Ecto neural progenitor cell (in vitro differentiated cells): ENCODE results near the gene INO80.

Source experiments
- DNase-seq: peaks from one replicate; pipeline ENCODE4 v3.0.0-alpha.2; 2018; ENCODE audit warnings: low spot score

The INO80 gene

GRCh38 chr15:40948706-40949473 lies 167.2 kb downstream of the INO80 start:
- DNase-seq: no peak

- DNase-seq: no peak
Measured at GRCh38 chr15:40944510-40945296, 171.4 kb downstream of the INO80 start.

DNA sequence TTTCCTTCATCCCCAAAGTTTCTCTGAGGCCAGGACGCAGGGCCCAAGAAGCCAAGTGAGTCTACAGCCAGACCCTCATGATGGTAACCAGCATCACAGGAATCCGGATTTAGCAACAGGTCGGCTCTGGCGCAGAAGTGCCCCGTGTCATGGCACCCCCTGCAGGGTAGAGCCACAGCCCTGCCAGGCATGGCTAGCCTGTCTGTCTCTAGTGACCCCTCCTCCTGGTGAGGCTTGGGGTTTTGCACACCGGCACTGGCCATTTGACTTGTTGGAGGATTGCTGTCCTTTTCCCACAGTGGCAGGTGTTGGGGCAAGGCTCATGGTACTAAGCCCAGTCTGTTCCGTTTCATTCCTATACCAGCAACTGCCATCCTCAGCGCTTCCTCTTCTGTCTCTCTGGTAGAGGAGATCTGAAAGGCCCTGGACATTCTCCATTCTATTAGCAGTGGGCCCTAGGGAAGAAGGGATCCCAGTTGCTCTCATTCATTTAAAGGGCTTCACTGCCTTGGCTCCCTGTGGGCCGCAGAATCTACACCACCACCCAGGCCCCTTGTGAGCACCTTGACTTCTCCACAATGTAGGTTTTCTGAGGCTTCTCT lies 172.2 kb downstream of the INO80 start:
- no peak for DNase-seq

- no peak for DNase-seq
Measured at GRCh38 chr15:40942878-40943277, 173.2 kb downstream of the INO80 start.

DNA sequence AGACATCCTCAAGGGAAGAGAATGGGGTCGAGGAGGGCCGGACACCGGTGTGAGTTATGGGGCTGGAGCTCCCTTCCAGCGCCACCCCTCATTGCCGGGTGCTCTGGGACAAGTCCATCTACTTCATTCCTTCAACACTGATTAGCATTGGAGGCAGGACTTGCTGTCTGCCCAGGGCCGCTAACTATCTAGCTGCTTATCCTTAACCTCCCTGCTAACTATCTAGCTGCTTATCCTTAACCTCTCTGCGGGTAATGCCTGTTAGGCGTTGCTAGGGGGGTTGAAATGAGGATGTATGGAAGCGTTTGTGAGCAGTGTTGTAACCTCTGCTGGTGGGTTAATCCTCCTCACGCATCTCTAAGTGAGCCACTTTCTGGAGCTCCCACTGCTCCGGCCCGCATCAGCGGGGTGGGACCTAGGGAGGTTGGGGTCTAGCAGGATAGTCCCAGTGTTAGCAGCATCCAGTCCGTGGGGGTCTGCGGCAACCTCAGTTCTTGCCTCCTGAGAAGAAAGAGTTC lies 173.7 kb downstream of the INO80 start:
- DNase-seq: no peak

GRCh38 chr15:40941528-40942336 lies 174.3 kb downstream of the INO80 start:
- DNase-seq: peak; percentile 87

GRCh38 chr15:40941068-40941527 lies 175.0 kb downstream of the INO80 start:
- DNase-seq: no peak

DNA sequence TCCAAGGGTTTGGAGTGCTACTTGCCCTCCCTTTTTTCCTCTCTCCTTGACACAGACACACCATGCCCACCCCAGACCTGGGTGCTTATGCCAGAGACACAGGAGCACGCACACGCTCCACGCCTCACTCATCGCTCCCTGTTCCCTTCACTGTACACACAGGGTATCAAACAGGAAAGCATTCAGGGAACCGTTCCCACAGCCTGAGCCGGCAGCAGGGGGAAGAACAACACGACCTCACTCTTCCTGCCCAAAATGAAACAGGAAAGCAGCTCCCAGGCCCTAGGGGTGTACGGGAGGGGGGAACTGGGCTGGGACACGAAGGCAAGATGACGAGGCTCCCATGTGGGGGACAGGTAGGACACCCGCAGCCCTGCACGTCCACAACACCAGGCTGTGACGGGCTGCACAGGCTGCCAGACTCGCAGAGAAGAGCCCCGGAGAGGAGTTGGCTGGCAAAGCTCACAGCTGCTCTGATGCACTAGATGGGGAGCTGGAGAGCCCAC lies 175.7 kb downstream of the INO80 start:
- DNase-seq: no peak

GRCh38 chr15:40938536-40938870 lies 177.6 kb downstream of the INO80 start:
- DNase-seq: no peak

GRCh38 chr15:40937762-40938535 lies 178.1 kb downstream of the INO80 start:
- DNase-seq: no peak

DNA sequence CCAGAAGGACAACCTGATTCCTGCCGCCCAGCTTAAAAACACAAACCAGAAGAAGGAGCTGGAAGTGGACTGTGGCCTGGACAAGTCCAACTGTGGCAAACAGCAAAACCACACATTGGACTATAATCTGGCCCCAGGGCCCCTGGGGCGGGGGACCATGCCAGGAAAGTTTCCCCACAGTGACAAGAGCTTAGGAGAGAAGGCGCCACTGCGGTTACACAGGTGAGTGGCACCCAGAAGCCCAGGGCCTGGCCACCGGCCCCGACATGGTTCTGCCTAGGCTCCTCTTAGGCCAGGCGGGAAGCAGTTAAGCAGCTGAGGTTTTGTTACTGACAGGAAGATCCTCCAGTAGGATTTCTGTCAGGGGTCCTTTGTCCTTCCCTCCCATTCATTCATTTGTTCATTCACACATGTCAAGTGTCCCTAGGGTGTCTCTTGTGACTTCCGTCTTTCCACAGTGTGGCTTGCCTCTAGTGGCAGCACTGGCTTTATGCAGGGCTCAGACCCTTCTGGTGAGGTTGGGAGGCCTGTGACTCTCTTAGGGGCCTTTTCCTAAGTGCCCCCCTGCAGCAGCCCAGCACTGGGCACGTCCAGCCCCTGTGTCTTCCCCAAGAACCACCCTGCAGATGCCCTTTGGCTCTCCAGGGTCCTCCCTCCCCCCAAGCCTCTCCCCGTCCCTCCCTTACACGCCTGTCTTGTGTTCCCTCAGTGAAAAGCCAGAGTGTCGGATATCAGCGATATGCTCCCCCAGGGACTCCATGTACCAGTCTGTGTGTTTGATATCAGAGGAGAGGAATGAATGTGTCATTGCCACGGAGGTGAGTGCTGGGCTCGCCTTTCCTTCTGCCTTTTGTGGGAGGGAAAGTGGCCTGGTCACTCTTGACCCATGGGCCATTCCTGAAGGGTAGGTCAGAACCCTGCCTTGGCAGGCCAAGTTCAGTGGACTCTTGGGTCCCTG lies 179.1 kb downstream of the INO80 start:
- no peak for DNase-seq

DNA sequence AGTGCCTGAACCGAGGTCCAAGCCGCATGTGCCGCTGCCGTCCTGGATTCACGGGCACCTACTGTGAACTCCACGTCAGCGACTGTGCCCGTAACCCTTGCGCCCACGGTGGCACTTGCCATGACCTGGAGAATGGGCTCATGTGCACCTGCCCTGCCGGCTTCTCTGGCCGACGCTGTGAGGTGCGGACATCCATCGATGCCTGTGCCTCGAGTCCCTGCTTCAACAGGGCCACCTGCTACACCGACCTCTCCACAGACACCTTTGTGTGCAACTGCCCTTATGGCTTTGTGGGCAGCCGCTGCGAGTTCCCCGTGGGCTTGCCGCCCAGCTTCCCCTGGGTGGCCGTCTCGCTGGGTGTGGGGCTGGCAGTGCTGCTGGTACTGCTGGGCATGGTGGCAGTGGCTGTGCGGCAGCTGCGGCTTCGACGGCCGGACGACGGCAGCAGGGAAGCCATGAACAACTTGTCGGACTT lies 179.8 kb downstream of the INO80 start:
- DNase-seq: no peak

DNA sequence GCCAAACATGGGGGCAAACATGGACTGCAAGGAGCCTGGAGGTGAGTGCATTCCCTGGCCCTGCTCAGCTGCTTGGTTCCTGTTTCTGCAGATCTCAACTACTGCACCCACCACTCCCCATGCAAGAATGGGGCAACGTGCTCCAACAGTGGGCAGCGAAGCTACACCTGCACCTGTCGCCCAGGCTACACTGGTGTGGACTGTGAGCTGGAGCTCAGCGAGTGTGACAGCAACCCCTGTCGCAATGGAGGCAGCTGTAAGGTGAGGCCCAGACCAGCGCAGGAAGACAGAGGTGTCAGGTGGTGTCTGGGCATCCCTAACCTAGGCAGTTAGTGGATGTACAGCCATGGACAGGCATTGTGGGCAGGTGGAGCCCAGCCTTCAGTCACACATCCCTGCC lies 181.6 kb downstream of the INO80 start:
- DNase-seq: no peak

GRCh38 chr15:40933517-40933902 lies 182.6 kb downstream of the INO80 start:
- no peak for DNase-seq

GRCh38 chr15:40932649-40933516 lies 183.2 kb downstream of the INO80 start:
- no peak for DNase-seq

- DNase-seq: no peak
Measured at GRCh38 chr15:40932156-40932555, 183.9 kb downstream of the INO80 start.

GRCh38 chr15:40931300-40932142 lies 184.6 kb downstream of the INO80 start:
- DNase-seq: no peak
